Measurements from ENCODE around the gene TPST1.
"Not testable (repeated sequence)": the region's sequence is repeated elsewhere in the genome, so short reads cannot be mapped to it uniquely, and the experiment has no call there.

Gene TPST1

GRCh38 chr7:66331883-66332282 is 126.7 kb downstream of the TPST1 start:
- no peak for DNase-seq (ENCODE audit: low spot score)

DNA sequence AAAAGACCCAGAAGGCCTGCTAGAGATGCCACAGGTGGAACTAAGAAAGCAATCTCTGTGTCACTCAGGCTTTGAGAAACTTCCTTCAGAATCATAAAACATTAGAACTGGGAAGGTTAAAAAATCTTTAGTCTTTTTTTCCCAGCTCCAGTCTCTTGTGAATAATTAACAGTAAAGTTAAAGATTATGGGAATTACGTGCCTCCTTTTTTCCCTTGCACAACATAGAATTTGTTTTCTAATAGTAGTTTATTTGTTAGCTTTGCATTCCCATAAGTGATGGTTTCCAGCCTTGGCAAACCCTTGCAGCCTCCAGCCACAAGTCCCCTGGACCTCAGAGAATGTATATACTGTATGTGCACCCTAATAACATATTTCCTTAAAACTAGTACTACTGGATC is 128.3 kb downstream of the TPST1 start:
- DNase-seq (ENCODE audit: low spot score): no peak

- DNase-seq (ENCODE audit: low spot score): no peak
These were observed 130.2 kb downstream of the TPST1 start for GRCh38 chr7:66335318-66335717.

DNA sequence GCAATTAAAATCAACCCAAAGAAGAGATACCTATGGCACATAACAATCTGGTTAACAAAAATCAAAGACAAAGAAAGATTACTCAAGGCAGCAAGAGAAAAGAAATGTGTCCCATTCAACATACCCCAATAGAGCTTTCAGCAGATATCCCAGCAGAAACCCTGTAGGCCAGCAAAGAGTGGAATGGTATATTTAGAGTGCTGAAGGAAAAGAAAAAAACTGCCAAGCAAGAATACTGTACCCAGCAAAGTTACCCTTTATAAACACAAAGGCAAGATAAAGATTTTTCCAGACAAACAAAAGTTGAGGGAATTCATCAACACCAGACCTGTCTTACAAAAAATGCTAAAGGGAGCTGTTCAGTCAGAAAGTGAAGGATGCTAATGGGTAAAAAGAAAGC is 131.6 kb downstream of the TPST1 start:
- DNase-seq (ENCODE audit: low spot score): no peak

DNA sequence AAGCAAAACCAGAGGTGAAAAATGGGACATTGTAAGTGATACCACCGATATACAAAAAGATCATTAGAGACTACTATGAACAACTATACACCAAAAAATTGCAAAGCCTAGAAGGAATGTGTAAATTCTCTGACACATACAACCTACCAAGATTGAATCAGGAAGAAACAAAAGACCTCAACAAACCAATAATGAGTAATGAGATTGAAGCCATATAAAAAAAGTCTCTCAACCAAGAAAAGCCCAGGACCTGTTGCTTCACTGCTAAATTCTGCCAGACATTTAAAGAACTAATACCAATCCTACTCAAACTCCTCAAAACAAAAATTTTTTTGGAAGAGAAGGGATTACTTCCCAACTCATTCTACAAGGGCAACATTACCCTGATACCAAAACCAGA is 134.0 kb downstream of the TPST1 start:
- no peak for DNase-seq (ENCODE audit: low spot score)

DNA sequence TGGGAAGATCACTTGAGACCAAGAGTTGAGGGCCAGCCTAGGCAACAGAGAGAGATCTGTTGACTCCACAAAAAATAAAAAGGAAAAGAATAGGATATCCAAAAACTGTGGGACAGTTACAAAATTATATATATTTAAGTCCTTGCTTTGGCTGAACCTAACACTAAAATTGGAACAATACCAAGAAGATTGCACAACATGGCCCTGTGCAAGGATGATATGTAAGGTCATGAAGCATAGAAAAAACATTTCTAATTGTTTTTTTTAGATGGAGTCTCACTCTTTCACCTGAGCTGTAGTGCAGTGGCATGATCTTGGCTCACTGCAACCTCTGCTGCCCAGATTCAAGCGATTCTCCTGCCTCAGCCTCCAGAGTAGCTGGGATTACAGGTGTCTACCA is 139.0 kb downstream of the TPST1 start:
- DNase-seq (ENCODE audit: low spot score): no peak

DNA sequence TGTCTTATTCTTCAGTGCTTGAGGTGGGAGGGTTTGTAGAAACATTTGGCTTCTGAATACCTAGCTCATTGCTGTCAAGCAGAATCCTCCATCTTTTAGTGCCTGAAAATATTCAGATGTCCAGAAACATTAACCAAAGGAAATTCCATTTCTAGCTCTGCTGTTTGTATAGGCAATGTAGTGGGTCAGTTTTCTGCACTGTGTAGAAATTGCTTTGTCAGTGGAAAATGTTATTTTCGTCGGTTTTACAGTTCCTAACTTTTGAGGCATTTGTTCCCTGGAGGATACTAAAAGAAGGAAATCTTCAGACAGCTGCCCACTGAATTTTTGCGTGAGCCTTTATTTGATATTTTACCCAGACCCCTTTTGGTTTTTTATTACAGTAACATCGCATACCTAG is 143.4 kb downstream of the TPST1 start:
- DNase-seq (ENCODE audit: low spot score): no peak

DNA sequence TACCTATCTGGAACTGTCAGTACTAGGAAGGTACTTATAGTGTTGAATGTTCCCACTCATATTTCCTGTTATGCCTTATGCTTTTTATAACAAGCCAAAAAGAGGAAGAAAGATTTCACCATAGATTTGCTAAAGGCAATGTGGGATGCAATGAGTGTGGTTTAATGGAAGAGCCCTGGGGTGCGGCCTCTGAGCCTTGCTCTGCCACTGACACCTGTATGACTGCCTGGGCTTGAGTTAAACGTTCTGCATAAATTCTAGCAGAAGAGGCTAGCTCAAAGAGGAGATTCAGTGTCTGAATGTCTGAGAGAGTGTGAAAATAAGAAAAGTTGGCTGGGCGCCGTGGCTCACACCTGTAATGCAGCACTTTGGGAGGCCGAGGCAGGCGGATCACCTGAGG is 143.8 kb downstream of the TPST1 start:
- no peak for DNase-seq (ENCODE audit: low spot score)

DNA sequence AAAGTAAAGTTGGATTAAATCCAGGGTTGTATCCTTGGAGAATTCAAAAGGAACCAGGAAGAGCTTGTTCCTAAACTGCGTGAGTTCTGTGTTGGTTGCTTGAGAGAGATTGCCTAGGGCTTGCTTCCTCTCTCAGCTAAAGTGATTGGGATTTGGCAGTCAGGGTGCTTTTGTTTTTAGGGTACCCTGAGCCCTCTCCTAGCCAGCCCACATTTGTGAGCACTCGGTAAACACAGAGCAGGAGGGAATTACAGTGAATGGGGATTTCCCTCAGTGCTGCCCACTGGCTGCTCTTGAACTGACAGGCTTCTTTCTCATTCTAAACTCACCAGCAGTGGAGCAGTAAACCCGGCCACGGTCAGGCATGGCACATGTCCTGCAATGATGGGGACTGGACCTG is 146.9 kb downstream of the TPST1 start:
- DNase-seq (ENCODE audit: low spot score): no peak

DNA sequence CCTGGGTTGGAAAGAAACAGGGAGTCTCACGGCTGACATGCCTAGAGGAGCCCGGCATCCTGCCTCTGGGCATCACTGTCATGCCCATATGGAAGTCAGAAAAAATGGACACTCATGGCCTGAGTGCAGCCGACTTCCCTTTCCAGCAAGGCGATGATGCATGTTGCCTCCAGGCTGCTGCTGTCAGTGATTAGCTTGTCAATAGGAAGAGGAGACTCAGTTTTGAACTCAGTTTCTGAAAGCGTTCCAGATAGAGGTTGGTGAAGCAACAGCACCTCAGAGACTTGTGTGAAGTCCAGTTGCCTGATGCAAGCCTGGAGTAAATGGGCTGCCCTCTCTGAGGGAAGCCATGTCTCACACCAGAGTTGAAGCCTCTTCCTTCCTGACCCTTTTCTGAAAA is 148.4 kb downstream of the TPST1 start:
- DNase-seq (ENCODE audit: low spot score): no peak

- DNase-seq (ENCODE audit: low spot score): no peak
These were observed 150.6 kb downstream of the TPST1 start for GRCh38 chr7:66355756-66356155.

- DNase-seq (ENCODE audit: low spot score): no peak
These were observed 151.2 kb downstream of the TPST1 start for GRCh38 chr7:66356277-66356721.

DNA sequence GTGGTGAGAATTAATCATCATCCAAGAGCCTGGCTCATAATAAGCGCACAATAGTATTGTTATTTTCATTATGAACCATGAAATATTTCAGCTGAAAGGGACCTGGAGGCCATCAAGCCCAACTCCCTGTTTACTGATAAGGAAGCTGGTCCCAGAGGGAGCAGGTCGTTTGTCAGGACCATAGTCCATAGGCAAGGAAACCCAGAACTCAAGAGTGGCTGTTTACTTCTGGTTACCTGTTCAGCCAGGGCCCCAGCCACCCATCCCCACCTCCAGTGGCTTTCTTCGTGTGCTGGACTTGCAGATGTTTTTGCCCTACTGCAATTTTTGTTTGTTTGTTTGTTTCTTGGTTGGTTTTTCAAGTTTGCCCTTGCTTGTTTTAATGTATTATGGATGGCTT is 152.0 kb downstream of the TPST1 start:
- no peak for DNase-seq (ENCODE audit: low spot score)

DNA sequence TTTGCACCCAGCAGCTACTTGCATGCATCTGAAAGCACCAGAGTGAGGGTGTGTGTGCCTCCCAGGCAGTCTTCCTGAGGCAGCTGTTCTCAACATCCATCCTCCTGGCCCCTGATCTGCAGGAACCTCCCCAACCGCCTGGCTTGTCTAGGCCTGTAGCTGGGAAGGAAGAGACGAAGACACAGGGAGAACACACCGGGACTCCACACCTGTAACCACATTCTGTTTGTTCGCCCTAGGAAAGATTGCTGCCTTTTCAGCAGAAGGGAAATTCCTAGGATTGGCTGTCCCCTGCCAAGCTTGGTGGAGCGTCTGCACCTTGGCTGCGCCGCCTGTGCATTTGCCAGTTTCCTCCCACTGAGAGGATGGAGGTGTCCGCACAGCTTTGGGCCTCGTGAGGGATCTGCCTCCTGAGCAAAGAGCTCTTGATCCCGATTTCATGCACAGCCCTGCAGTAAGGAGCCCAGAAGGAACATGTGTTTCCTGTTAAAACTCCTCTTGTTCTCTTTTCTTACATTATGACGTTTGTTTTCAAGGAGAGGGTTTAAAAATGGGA is 154.6 kb downstream of the TPST1 start:
- no peak for DNase-seq (ENCODE audit: low spot score)

- no peak for DNase-seq (ENCODE audit: low spot score)
These were observed 157.0 kb downstream of the TPST1 start for GRCh38 chr7:66362136-66362535.

GRCh38 chr7:66363635-66364034 is 158.5 kb downstream of the TPST1 start:
- DNase-seq (ENCODE audit: low spot score): no peak

DNA sequence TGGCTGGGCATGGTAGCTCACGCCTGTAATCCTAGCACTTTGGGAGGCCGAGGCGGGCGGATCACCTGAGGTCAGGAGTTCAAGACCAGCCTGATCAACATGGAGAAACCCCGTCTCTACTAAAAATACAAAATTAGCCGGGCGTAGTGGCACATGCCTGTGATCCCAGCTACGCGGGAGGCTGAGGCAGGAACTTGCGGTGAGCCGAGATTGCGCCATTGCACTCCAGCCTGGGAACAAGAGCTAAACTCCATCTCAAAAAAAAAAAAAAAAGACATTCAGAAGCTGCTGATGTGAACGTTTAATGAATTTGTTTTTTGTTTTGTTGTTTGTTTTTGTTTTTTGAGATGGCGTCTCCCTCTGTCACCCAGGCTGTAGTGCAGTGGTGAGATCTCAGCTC is 159.9 kb downstream of the TPST1 start:
- DNase-seq (ENCODE audit: low spot score): not testable (repeated sequence)

DNA sequence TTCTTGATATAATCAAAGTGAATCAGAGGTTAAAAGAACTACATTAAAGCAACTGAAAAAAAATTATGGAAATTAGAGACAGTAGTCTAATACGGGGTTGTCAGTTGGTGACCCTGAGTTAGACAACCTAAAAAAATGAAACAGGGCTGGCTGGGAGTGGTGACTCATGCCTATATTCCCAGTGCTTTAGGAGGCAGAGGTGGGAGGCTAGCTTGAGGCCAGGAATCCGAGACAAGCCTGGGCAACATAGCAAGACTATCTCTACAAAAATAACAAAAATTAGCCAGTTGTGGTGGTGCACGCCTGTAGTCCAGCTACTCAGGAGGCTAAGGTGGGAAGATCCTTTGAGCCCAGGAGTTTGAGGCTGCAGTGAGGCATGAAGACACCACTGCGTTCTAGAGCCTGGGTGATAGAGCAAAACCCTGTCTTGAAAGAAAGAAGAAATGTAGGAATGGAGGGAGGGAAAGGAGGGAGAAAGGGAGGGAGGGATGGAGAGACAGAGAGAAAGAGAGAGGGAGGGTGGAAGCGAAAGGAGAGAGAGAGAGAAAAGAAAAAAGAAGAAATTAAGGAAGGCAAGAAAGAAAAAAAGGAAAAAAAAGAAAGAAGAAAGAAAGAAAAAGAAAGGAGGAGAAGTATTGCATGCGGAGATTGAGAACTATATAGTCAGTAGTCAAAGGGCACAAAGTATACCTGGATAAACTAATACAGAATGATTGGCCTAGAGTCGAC is 166.1 kb downstream of the TPST1 start:
- no peak for DNase-seq (ENCODE audit: low spot score)

GRCh38 chr7:66374141-66374840 is 169.2 kb downstream of the TPST1 start:
- DNase-seq (ENCODE audit: low spot score): not testable (repeated sequence)

DNA sequence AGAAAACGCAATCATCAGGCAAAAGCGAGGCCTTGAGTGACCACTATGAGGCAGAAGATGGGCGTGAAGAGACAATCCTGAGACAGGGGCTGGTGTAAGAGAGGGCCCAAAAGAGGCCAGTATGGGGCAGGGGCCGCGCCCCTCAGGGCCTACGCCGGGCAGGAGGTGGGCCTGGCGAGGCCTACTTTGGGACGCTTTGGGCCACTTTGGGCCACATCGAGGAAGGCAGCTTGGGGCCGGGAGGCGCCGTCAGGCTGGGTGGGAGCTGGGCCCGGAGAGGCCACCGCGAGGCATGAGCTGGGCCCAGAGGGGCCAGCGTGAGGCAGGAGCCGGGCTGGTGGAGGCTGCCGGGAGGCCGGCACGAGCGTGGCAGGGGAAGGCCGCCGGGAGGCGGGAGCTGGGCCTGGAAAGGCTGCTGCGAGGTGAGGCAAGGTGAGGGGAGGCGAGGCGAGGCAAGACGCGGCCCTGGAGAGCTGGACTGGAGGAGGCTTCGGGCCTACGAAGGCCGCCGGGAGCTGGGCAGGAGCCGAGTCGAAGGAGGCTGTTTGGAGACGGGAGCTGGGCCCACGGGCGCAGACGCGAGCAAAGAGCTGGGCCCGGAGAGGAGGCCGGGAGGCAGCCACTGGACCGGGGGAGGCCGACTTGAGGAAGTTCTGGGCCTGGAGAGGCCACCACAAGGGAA is 171.3 kb downstream of the TPST1 start:
- no peak for DNase-seq (ENCODE audit: low spot score)

DNA sequence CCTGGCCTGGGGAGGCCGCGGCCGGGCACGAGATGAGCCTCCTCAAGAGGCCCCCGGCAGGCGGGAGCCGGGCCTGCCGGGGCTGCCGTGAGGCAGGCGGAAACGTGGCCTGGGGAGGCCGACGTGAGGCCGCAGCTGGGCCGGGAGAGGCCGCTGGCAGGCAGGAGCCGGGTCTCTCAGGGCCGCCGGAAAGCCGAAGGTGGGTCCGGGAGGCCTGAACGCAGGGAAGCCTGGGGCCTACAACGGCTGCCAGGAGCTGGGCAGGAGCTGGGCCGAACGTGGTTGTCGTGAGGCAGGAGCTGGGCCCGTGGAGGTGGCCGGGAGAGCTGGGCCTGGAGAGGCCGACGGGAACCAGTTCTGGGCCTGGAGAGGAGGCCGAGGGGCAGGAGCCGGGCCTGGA is 171.9 kb downstream of the TPST1 start:
- DNase-seq (ENCODE audit: low spot score): no peak

DNA sequence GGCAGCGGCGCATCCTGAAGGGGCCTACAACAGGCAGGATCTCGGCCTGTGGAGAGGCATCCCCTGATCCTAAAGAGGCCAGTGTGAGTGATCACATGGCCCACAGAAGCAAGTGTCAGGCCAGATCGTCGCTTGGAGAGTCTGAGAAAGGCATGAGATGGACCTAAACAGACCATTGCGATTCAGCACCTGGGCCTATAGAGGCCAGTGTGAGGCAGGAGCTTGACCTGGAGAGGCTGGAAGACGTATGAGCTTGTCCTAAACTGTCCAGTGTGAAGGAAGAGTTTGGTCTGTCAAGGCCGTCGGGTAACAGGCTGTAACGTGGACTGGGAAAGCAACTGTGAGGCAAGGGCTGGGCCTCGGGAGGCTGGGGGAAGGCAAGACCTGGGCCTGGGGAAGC is 172.6 kb downstream of the TPST1 start:
- DNase-seq (ENCODE audit: low spot score): no peak

Measured in CD4-positive, alpha-beta T cell treated with Interleukin-6 at 100 ng/mL for 8 hours (primary cell).